Measurements from ENCODE around the gene MLXIPL. TPM values are rescaled to one million over a fixed set of nuclear protein-coding genes. Genes with fewer than 3 reads are reported as not detected.

Gene MLXIPL
- total RNA-seq, 1 experiment from 2014 or later: 6.1 TPM

- no peak overlapping the region for H2BK20ac ChIP-seq (ENCODE audit: low read depth, low read length, poor library complexity, severe bottlenecking)
- no peak for DNase-seq
- no peaks in the 10 kb centered on the region for H4K20me1 ChIP-seq (ENCODE audit: control insufficient read depth, insufficient read depth, insufficient read length)
- no peak overlapping the region for H3K14ac ChIP-seq (ENCODE audit: insufficient read depth, low read length)
- no peak overlapping the region for H3K23ac ChIP-seq (ENCODE audit: insufficient read length, low read depth, low read length)
- H3K4me3 Mint-ChIP-seq: peak overlapping the region in 1 of 2 experiments; percentile 4; a peak in 1 of 5 replicates
- peaks cover 0 to 4% (median 0%) of the 10 kb centered on the region in 3 experiments; a peak in 3 of 7 replicates for H3K36me3 Mint-ChIP-seq (ENCODE audit: insufficient read depth in 1 of 3, low read depth in 3 of 3)
- H4K8ac ChIP-seq (replicated peaks; ENCODE audit: insufficient read length, low read depth, low read length): no peak overlapping the region
- H3K27ac Mint-ChIP-seq: no peak overlapping the region; a peak in 1 of 7 replicates
- H3K18ac ChIP-seq (ENCODE audit: insufficient read length, low read depth, low read length): no peak overlapping the region
- 100% methylated on average over 1 of the region's 5 CpGs for WGBS (ENCODE audit: extremely low coverage, insufficient read length, low lambda C conversion rate)
- no peaks in the 10 kb centered on the region for H3K79me1 ChIP-seq (ENCODE audit: insufficient read depth, low read depth, low read length, poor library complexity, severe bottlenecking)
- H2BK120ac ChIP-seq (ENCODE audit: low read depth, low read length, poor library complexity, severe bottlenecking): no peak overlapping the region
- H3K4me1 ChIP-seq (ENCODE audit: insufficient read depth, low read length): no peaks in the 10 kb centered on the region; the same call in 1 of the 2 replicates
- no peak for TF ChIP-seq CTCF (conservative IDR thresholded peaks at IDR 0.05)
- H4K5ac ChIP-seq (ENCODE audit: insufficient read length, low read depth, low read length): no peak overlapping the region
- H3K9ac ChIP-seq (ENCODE audit: extremely low read depth, insufficient read length, low read length): no peak overlapping the region
- H2AK5ac ChIP-seq (ENCODE audit: insufficient read length, low read length): no peak overlapping the region
- H3K4me1 Mint-ChIP-seq: peaks cover 2 to 31% of the 10 kb centered on the region in 2 experiments; a peak in 2 of 4 replicates
- H3K4ac ChIP-seq (ENCODE audit: low read depth, low read length): no peak overlapping the region
- no peak overlapping the region for H3T11ph ChIP-seq (ENCODE audit: low read length)
- H2BK5ac ChIP-seq (ENCODE audit: insufficient read length, low read length): no peak overlapping the region
- H3K79me2 ChIP-seq (ENCODE audit: insufficient read depth, low read length): no peaks in the 10 kb centered on the region
- H3K9me3 Mint-ChIP-seq: no peaks in the 10 kb centered on the region
- no peaks in the 10 kb centered on the region; the same call in 1 of the 2 replicates for H3K27me3 ChIP-seq (ENCODE audit: insufficient read depth, low read length)
- H3K23me2 ChIP-seq (ENCODE audit: insufficient read length, low read depth, low read length, poor library complexity, severe bottlenecking): no peaks in the 10 kb centered on the region
- no peak overlapping the region for H2BK15ac ChIP-seq (ENCODE audit: low read depth, low read length)
- no peak overlapping the region for H3K27ac ChIP-seq (ENCODE audit: insufficient read length, low read depth, low read length)
- H3K9me3 ChIP-seq (ENCODE audit: control insufficient read depth, low read depth, low read length): no peaks in the 10 kb centered on the region
- H4K91ac ChIP-seq (ENCODE audit: insufficient read length, low read depth, low read length): no peak overlapping the region
- H3K27me3 Mint-ChIP-seq (ENCODE audit: low read depth): peaks cover 57% of the 10 kb centered on the region
- no peak overlapping the region for H3K4me2 ChIP-seq (ENCODE audit: insufficient read depth, insufficient read length, low read length)
- no peak overlapping the region for H3K56ac ChIP-seq (ENCODE audit: insufficient read length, low read depth, low read length)
- H2AFZ ChIP-seq (ENCODE audit: low read length): no peak overlapping the region
- H2BK12ac ChIP-seq (ENCODE audit: insufficient read length, low read depth, low read length): no peak overlapping the region
Measured at GRCh38 chr7:73597978-73598782, 26.1 kb downstream of the MLXIPL start.

All from H9 (cell line).